Tongue (tissue), 2 donors: ENCODE data around the gene LIPN. TPM values are rescaled to one million over a fixed set of nuclear protein-coding genes. Genes with fewer than 3 reads are reported as not detected.
"Not testable (repeated sequence)": the region's sequence is repeated elsewhere in the genome, so short reads cannot be mapped to it uniquely, and the experiment has no call there.

Experiments
- DNase-seq: peaks from one replicate; pipeline ENCODE4 v3.0.0-alpha.2; 2015
- total RNA-seq: library from RNA; depleted of rRNA; stranded (reverse); fragments of >200 nt; gene quantifications from one replicate; pipeline ENCODE4 v1.2.3, GENCODE V29; 2014

The LIPN gene, protein sequence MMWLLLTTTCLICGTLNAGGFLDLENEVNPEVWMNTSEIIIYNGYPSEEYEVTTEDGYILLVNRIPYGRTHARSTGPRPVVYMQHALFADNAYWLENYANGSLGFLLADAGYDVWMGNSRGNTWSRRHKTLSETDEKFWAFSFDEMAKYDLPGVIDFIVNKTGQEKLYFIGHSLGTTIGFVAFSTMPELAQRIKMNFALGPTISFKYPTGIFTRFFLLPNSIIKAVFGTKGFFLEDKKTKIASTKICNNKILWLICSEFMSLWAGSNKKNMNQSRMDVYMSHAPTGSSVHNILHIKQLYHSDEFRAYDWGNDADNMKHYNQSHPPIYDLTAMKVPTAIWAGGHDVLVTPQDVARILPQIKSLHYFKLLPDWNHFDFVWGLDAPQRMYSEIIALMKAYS
- not detected for total RNA-seq

DNA sequence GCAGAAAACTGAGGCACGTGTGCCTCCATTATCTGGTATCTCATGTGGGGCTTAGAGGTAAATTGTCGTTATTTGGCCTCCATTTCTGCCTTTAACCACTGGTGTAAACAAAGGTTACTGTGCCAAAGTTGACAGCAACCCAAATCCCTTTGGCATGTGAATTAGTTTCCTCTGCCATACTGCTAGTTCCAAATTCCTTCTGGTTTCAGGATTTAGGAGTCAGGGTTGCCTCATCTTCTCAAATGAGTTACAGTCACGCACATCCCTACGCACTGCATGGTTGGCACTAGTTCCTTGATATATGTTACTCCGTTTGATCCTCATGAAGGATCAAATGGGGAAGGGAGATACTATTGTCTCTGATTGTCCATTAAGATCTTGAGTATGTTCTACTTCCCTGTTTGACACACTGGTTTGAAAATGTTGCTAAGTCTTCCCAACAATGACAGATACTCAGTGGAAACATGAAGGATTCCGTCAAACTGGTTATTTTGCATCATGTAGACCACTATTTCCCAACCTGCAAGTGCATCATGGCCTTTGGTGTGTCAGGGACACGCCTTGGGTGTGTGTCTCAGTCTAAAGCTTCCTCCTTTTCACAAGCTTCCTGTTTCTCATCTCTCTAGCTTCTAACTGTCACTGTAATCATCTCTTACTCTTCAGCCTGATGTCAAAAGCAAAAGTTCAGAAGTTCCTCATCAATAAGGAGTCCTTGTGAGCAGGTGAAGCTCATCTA, at the start of gene LIPN:
Gene LIPN, plus strand, starts transcription at position 655 of the 736 bp plus-strand sequence. CDS start 1,386 bp downstream, outside the sequence.
- peak; percentile 1 for DNase-seq

DNA sequence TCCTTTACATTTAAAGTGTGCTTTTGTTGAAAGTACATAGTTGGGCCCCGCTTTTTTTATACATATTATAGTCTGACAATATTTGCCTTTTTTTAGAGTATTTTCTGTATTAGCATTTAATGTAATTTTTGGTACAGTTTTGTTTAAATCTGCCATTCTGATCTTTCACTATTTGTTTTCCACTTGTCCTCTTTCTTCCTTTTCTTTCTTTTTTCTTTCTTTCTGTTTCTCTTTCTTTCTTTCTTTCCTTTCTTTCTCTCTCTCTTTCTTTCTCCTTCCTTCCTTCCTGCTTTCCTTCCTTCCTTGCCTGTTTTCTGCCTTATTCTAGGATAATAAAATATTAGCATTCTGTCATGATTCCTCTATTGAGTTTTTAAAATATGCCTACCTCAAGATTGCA, 44.3 kb upstream of the LIPN start:
- DNase-seq: no peak

DNA sequence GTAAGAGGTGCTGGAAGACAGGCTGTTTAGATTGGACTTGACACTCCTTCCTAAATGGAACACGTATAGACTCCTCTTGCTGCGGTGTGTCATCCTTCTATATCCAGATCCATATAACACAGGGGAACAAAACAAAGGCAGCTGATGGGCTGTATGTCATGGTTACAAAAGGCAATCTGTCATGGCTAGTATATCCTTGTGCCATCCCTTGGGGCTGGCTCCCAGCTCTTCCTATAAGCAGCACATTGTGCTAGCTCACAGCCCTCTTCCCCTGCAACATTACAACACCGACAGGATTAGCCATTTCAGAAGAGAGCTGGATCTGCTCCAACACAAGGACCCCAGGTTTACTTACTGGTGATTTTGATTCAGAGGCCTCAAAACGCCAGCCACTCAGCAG, 38.4 kb upstream of the LIPN start:
- DNase-seq: no peak

DNA sequence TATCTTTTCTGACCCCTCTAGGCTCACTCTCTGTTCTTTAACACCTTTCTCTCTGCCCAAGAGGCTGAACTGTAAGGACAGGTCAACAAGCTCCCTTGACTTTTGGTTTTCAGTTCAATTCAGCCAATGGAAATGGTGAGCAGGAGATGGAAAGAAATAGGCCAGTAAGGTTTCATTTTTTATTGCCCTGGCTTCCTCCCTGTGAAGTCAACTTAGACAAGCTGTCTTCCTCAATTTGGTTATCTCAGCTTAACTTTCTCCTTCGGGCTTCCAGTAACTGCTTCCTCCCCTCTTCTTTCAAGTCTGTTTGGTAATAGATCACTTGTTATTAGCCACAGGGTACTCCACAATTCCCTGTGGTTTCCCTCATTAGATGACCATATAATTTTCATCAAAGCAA, 34.0 kb upstream of the LIPN start:
- no peak for DNase-seq

DNA sequence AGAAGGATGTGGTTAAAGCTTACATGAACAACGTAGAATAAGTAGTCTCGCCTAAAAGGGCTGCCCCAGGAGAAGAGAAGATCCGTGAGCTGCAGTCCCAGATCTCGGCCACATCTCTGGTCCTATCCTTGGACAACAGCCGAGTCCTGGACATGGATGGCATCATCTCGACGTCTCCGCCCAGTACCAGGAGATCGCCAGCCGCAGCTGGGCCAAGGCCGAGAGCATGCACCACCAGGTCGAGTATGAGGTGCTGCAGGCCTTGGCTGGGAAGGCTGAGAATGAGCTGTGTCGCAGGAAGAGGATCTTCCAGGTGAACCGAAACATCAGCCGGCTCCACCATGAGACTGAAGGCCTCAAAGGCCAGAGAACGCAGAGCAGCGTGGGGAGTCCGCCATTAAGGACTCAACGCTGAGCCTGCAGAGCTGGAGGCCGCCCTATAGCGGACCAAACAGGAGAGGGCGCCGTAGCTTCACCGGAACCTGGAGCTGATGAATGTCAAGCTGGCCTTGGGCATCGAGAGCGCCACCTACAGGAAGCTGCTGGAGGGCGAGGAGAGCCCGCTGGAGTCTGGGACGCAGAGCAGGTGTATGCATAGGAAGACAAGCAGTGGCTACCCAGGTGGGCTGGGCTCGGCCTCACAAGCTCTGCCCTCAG, 31.6 kb upstream of the LIPN start:
- no peak for DNase-seq

DNA sequence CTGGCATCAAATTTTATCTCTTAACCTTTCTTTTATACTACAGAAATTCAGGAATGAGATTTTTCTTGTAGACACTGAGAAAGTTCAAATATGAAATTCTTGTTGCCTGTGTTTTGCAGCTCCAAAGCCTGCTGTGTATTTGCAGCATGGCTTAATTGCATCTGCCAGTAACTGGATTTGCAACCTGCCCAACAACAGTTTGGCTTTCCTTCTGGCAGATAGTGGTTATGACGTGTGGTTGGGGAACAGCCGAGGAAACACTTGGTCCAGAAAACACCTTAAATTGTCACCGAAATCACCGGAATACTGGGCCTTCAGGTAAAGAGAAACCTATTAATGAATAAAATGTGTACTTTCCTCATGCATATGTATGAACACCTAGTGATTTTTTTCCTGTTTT, 29.0 kb upstream of the LIPN start:
- no peak for DNase-seq

DNA sequence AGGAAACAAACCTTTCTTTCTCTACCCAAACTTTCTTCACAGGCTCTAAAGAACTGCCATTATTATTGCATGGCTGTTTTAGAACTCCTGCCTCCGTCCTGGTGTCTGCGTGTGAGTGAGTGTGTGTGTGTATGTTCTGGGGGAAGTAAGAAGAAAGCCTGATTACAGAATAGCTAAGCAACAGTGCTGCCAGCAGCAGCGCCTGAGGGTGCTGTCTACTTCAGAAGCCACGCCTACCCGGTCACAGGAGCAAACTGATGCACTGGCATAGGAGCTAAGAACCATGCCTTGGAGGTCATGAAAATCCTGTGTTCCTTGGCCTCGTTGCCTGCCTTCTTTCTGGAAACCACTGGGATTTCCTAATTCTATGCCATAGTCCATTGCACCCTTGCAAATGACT, 28.5 kb upstream of the LIPN start:
- no peak for DNase-seq

DNA sequence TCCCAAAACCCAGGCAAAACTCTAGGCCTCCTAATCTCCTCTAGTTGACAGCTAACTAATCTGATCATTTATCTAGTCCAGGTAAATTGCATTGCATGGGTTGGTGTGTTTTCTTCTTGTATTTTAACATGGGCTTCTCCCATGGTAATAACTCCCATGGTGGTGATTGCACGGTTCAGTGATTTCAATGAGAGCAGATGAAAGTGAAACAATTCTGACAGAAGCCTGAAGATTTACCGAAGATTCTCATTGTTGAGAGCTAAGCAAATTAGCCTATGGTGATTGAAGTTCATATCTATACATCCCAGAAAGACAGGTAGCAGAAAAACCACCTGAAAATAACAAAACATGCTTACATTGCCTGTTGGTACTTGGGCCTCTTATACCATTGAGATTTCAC, 26.6 kb upstream of the LIPN start:
- DNase-seq: no peak

DNA sequence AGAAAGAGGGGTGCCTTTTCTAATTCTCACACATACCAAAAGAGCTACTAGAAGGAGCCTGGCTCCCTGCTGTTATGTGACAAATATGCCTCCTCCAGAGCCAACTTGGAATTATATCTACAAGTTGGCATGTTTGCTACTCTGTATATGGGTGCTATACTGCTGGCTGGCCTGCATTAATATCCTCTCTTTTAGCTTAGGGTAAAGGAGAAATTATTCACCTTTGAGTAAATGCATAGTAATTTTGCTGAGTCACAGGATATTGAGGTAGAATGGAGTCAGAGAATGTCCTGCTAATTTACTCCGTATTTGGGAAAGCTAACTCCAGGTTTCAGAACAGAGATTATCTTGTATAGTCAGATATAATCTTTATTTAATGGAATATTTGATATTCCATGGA, 24.2 kb upstream of the LIPN start:
- DNase-seq: no peak

DNA sequence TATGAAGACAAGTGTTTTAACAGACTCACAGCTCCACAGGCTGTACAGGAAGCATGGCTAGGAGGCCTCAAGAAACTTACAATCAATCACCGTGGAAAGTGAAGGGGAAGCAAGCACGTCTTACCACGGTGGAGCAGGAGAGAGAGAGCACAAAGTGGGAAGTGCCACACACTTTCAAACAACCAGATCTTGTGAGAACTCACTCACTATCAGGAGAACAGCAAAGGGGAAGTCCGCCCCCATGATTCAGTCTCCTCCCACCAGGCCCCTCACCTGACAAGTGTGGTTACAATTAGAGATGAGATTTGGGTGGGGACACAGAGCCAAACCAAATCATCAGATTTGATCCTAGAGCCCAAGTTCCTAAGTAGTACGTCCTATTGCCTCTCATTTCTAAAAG, 17.9 kb upstream of the LIPN start:
- DNase-seq: not testable (repeated sequence)

DNA sequence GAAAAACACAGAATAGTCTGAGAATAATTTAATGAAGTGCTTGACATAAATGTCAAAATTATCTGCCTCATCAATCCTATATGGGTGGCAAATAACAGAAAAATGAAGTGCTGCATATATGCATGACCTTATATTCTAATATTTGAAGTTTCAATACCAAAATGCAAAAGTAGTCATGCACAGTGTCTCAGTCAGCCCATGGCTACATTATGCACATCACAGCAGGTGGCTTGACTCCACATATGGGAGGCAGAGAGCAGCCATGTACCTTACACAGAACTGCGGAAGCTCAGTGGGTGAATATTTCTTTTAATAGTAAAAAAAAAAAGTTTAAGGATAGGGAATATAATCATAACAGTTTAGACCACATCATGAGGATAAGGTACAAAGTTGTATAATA, 17.4 kb upstream of the LIPN start:
- no peak for DNase-seq

DNA sequence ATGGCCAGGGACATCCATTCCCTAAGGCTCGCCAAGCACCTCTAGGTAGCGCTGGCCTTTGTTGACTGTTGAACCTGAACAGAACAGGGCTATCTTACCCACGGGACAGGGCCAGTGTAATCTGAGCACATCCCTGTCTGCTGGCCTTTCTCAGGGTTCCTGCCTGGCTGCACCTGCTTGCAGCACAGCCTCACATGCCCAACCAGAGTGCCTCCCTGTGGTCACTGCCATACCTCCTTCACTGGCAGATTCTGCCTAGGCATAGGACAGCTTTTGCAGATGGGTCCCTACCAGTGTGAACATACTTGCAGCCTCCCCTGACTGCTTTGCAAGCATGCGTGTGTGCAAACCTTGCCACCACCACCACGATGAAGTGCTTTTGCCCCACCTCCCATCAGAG, 15.8 kb upstream of the LIPN start:
- no peak for DNase-seq

DNA sequence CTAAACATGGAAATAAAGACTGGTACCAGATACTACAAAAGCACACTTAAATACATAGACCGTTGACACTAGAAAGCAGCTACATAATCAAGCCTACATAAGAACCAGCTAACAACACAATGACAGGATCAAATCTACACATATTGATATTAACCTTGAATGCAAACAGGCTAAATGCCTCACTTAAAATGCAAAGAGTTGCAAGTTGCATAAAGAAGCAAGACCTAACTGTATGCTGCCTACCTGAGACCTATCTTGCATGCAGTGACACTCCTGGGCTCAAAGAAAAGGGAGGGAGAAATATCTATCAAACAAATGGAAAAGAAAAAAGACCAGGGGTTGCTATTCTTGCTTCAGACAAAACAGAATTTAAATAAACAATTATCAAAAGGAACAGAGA, 14.2 kb upstream of the LIPN start:
- DNase-seq: no peak

DNA sequence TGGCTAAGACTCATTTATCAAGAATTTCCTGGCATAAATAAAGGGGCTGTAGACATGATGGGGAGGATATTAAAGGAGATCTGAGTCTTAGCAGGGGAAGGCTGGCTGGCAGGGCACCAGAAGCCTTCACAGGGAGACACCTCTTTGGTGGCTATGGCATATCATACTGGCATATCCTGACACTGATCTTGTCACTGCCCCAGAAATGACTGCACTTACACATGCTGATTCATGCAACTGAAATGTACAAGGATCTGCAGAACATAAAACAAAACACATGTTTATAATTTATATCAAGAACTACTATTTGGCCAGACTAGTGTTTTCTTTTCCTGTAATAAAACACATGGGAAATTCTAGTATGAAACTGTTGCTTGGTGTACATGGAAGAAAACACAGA, 5.5 kb upstream of the LIPN start:
- peak; percentile 6 for DNase-seq

DNA sequence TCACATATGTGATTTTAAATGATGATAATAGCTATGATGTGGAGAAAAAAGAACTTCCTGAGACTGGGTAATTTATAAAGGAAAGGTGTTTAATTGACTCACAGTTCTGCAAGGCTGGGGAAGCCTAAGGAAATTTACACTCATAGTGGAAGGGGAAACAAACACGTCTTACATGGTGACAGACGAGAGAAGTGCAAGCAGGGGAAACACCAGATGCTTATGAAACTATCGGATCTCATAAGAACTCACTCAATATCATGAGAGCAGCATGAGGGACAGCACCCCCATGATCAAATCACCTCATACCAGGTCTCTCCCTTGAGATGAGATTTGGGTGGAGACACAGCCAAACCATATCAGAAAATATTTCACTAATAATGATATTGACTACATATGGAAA, 4.1 kb upstream of the LIPN start:
- no peak for DNase-seq

DNA sequence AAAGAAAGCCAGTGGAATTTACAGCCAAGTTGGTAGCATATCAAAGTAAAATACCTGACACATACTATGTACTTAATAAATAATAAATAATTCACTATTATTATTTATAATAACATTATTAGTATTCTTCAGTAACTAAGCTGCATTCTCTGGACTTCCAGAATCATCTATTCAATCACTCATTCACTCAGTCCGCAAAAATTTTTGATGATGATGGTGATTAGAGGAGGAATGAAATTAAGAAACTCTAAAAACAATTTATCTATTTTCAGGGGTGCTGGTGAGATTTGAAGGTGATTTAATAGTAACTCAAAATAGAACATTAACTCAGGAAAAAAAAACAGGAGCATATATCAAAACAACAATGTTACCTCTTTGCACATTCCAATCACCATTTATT, 3.2 kb upstream of the LIPN start:
- no peak for DNase-seq

DNA sequence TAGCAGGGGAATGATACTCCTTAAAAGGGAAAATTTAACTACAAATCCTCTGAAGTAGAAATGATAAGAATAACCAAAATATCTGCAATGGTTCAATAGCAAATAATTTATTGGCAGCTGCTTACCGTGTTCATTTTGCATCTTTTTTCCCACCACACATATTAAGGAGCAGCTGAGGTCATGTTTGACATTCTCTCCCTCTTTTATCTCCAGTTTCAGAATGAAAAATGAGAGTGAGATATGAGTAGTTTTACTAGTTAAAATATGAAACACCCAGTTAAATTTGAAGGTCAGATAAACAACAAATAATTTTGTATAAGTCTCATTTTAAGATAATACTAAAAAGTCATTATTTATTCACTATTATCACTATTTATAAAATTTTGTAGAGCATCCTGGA, 3.1 kb downstream of the LIPN start:
- DNase-seq: no peak

DNA sequence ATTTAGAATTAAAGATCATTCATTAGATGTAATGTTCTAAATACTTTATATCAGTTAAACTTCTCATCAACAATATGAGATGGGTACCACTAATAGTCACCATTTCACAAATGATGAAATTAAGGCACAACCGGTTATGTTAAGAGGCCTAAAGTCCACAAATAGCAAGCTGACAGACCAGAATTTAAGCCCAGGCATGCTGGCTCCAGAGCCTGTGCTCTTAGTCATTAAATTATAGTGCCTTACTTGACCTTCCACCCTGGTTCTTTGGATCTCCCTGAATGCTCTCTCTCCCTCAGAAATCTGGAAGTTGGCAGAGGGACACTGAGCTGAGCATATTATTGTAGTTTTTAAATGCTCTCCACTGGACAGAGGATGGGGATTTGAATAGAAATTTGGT, 3.6 kb downstream of the LIPN start:
- DNase-seq: no peak

DNA sequence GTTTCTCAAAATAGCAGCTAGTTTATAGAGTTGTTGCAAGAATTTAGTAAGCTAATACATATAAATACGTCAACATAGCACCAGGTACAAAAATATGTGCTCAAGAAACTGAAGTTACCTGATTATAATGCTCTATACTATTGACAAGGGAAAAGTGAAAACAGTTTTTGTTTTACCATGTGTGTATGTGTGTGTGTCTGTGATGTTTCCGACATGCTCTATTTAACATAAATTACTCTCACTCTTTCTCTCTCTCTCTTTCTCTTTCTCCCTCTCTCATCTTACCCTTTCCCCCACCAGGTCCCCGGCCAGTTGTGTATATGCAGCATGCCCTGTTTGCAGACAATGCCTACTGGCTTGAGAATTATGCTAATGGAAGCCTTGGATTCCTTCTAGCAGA, 4.3 kb downstream of the LIPN start:
- no peak for DNase-seq

DNA sequence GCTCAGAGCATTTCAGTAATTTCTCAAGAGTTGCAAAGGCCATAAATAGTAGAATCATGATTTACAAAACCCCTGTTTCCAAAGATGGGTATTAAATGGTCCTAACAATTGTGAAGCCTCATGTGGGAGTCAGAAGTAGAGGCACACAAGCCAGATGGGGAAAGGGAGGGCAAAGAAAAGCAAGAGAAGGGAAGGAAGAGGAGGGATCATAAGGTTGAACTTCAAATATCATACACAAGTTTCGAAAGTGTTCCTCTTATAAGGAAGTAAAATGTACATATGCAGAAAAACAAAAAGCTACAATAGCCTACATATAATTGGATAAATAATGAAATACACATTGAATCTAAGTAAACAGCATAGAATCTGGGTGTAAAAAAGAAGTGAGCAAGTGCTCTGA, 6.0 kb downstream of the LIPN start:
- no peak for DNase-seq

DNA sequence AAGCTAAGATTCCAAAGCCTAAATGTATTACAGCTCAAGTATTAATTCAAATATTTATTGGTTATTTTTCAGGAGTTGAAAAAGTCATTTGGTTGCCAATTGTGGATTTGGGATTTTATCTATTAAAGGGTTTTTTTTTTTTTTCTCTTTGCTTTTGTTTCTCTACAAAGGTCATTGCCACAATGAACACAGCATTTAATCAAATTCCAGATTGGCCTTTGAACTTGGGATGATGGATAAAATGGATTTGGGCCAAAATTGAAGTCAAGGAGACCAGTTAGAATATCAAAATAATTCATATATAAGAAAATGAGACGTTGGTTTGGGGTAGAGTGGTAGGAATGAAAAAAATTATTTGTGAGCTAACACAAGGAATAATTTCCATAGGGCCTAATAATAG, 9.6 kb downstream of the LIPN start:
- DNase-seq: no peak

DNA sequence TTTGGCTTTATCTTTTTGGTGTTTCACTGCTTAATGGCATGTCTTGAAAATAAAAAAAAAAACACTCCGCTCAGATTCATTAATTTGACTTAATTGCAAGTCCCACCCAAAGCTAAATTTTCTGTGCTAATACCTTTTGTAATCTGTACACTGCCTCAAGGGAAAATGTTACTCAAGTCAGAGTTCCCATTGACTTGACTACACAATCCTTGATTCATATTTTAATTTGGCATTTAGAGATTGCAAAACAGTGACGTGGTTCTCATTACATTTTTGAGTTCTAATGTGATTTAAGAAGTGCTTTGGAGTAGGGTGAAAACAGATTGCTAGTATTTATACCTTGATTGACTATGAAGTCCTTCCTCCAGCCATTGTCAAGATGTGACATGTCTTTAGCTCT, 21.4 kb downstream of the LIPN start:
- DNase-seq: no peak

DNA sequence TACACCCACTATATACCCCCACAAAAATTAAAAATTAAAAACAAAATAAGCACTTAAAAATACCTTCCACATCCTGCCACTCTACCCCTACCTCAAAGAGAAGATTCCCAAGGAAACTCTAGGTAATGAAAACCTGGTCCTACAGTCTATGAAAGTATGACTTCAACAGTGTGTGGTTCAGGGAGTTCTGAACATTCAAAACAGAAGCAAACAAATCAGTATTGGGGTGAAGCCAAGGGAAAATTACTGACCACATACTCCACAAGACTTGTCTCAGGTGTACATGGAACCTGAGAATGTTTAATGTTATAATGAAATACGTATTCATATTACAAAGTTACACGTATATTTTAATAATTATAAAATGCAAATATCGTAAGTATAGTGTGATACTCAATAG, 22.4 kb downstream of the LIPN start:
- no peak for DNase-seq

DNA sequence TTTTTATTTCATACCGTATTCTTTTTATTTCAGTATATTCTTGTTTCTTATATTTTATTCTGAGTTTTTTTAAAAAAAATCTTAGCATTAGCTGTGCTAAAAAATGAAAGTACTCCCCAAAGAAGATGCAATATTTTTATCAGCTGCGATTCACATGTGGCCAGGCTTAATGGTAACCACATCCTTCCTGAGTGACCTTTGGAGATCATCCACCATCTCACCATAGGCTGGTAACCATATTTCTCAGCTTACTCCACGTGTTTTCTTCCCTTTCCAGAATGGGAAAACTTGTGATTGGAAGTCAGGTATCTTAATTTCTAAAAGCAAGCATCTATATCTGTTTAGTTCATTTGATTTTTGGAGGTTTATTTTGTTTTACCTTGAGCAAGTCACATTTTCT, 23.9 kb downstream of the LIPN start:
- DNase-seq: no peak
